Heart left ventricle (tissue), 13 donors: ENCODE measurements around the gene FAM228B.

Source experiments
- POLR2A ChIP-seq, 2 donors: fragments of 450-650 bp; IDR thresholded peaks; one replicate each; pipeline ENCODE4 v1.6.1; 2017; ENCODE audit warnings: antibody characterized with exemption in 2 of 2, mild to moderate bottlenecking in 2 of 2, moderate library complexity in 2 of 2
- TF ChIP-seq, protein P1 (sequence below), 12 donors: fragments of 200-600 bp; sonication (generic) in 4 of 12; IDR thresholded peaks; one replicate each; pipeline versions ENCODE4 v1.5.0 to v1.8.0; 2018 to 2022; ENCODE audit warnings: antibody characterized with exemption in 12 of 12, mild to moderate bottlenecking in 5 of 12
- donor health status: ischemic (EF 13 %, LVEDD 7.1; RV severe dilation, severe dysfunction).
- donor health status: DM: no; HTN: yes; CAD: no.
- donor health status: DM: no; HTN: no; CAD: no.
- donor health status: ischemic (EF 25% LVEDD 6.9; RV normal size, moderate dysfunction).
- donor health status: ischemic (EF 25% LVEDD 5.7; RV mildly dilated, moderate dysfunction).
- donor health status: ischemic (EF 35%, LVEDD 5.7; RV mildly dilated, moderate dysfunction).
- donor health status: nonischemic (EF 11% LVEDD 7.7; RV severe dilation, severe dysfunction).
- donor health status: DM: yes; HTN: yes; CAD: no.
- donor health status: PGD.
- donor health status: ischemic (EF 29% LVEDD 5.4; RV normal size, mild dysfunction).
- donor health status: nonischemic (EF 23%, LVEDD 6.1; RV moderate dilation, normal function).

DNA sequence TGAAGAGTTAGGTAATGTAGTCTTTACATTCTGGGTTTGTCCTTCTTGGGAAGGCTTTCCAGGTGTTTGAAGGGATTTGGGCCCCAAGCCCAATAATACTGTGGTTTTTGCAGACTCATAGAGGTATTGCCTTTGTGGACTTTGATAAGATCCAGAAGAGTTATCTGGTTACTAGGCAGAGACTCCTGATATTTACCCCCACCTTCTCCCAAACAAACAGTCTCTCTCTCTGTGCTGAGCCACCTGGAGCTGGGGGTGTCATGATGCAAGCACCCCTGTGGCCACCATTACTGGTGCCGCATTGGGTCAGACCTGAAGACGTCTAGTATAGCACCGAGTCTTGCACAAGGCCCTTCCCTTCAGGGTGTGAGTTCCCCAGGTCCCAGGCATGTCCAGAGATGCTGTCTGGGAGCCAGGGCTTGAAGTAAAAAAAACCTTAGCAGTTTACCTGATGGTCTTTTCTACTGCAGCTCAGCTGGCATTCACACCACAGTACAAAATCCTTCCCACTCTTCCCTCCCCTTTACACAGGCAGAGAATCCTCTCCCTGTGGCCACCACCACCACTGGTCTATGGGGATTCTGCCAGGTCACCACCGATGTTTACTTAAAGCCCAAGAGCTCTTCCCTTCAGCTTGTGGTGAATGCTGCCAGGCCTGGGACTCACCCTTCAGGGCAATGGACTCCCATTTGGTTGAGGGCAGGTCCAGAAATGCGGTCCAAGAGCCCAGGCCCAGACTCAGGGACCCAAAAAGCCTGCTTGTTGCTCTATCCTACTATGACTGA is 29.3 kb downstream of the FAM228B start:
- TF ChIP-seq, protein P1, sequence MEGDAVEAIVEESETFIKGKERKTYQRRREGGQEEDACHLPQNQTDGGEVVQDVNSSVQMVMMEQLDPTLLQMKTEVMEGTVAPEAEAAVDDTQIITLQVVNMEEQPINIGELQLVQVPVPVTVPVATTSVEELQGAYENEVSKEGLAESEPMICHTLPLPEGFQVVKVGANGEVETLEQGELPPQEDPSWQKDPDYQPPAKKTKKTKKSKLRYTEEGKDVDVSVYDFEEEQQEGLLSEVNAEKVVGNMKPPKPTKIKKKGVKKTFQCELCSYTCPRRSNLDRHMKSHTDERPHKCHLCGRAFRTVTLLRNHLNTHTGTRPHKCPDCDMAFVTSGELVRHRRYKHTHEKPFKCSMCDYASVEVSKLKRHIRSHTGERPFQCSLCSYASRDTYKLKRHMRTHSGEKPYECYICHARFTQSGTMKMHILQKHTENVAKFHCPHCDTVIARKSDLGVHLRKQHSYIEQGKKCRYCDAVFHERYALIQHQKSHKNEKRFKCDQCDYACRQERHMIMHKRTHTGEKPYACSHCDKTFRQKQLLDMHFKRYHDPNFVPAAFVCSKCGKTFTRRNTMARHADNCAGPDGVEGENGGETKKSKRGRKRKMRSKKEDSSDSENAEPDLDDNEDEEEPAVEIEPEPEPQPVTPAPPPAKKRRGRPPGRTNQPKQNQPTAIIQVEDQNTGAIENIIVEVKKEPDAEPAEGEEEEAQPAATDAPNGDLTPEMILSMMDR (IDR thresholded peaks at IDR 0.05) = no peak
- TF ChIP-seq POLR2A (IDR thresholded peaks at IDR 0.05) = no peak
